ENCODE measurements around the gene DYNLRB2.

DYNLRB2 gene

DNA sequence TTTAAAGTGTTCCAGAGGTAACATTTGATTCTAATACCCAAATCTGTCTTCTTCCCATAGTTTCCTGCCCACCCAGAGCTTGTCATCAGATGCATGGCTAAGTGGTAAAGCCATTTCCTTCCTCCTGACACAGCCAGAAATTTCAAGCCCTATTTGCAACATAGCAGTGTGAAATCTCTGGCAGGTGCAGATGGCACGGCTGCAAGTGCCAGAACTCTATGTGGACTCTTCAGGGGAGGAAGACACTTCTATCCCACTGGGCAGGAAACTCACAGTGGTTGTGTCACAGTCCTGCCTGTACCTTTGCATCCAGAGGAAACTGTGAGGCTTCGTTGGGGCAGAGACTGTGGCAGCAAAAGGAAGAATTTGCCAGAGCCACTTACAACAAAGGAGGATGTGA lies 13.2 kb downstream of the DYNLRB2 start:
- DNase-seq, result no peak

DNA sequence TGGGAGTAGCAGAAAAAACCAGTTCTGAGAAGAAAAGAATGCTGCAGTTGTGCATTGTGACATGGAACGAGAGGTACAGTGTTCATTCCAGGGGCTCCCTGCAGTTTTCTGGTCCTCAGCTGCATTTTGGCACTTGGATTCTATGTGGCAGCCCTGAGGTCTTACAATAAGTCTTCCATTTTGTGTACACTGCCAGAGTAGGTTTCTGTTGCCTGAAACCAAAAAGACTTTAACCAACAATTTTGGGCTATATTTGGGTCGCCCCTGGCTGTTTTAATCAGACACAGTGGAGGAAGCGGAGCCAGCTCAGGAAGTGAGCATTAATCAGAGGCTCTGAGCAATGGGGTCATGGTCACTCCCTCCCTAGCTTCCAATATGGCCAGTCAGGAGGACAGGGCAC lies 15.7 kb downstream of the DYNLRB2 start:
- no peak for DNase-seq

DNA sequence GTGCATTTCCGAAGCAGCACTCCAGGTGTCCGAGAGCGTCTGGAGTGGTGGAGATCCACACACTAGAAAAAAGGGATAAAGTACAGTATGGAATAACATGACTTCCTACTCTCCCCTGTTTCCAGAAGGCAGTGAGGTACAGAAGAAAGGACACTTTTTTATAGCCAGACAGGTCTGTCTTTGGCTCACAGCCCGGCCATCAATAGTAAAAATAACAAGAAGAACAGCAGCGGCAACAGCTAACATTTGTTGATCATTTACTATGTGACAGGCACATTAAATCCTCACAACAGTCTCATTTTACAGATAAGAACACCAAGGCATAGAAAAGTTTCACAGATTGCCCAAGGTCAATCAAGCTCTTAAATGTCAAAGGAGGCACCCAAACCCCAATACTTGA lies 16.2 kb downstream of the DYNLRB2 start:
- DNase-seq, result no peak

DNA sequence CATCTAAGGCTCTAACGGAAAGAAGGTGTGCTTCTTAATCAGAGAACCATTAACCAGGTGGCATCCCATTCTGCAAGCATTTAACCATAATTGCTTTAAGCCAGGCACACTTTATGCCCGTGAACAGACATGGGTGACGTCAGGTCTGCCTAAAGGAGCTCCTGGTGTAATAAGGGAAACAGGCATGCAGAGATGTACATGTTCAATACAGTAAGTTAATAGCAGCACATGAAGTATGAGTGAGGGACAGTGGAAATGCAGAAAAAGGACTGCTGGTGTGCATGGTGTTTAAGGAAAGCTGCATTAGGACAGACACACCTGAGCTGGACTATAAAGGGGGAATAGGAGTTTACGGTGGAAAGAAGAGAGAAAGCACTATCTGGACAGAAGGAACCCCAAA lies 18.6 kb downstream of the DYNLRB2 start:
- DNase-seq, result no peak

DNA sequence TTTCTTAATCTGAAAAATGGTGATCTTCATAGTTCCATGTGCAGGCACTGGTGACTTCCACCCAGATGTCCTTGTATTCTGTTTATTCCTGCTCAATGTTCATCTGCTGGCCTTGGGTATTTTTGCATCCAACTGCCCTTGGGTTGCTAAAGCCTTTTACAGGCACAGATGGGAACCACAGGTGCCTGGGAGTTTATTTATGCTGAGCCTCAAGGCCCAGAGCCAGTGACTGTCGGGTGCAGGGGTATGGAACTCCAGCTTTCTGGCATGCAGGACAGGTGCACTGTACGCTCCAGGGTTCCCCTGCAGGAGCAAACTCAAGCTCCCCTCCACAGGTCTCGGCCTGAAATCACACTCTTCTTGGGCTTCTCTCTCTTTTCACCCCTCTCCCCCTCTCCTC lies 22.3 kb downstream of the DYNLRB2 start:
- no peak for DNase-seq

DNA sequence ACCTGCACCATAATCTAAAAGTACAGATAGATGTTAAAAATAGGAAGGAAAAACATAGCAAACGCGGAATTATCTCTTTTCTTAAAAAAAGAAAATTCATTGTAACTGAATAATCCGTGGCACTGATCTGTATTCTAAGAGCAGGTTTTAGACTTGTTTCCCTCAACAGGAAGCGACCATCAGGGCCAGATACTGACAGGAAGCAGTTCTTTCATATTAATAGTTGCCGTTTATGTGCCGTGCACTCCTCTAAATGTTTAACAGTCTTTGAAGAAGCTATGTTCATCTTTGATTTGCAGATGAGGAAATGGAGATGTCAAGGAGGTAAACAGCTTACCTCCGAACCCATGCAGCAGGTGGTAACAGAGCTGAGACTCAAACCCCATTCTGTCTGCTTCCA lies 23.6 kb downstream of the DYNLRB2 start:
- DNase-seq, result no peak

DNA sequence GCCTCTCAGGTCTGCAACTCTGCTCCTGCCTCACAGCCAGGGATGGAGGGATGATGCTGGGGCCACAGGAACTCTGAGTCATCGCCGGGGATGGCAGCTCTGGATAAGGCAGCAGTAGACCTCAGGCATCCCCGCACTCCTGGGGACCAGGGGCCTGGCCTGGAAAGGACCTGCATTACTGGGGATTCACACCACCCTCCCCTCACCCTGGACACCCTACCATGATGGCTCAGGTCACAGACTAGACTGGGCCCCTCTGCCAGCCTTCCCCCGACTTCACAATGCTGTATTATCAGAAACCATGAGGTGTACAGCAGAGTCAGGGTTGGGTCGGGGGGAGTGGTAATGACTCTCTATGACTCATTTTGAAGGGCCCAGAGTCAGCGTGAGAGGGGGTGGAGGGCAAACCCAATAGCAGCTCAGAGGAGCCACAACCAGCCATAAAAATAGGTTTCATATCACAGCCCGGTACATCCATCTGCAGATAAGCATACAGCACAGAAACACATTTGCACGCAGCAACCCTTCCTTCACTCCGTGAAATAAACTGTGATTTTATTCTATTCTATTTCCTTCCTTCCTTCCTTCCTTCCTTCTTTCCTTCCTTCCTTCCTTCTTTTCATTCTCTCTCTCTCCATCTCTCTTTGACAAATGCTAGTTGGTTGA lies 28.8 kb downstream of the DYNLRB2 start:
- DNase-seq, result no peak

DNA sequence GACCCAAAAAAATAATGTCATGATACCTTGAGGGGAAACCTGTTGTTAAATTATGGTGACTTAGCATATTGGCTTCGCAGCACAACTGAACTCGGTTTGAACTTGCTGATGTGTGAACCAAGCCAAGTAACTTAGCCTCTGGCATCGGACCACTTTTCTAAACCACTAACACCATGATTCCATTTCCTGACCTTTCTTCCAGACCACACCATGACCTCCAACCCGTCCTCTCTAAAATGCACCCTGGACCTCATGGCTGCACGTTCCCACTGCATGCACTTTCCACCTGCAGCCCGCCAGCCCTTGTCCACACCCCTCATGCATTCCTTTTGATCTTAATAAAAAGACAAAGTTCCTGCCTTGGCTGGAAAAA lies 29.3 kb downstream of the DYNLRB2 start:
- no peak for DNase-seq

DNA sequence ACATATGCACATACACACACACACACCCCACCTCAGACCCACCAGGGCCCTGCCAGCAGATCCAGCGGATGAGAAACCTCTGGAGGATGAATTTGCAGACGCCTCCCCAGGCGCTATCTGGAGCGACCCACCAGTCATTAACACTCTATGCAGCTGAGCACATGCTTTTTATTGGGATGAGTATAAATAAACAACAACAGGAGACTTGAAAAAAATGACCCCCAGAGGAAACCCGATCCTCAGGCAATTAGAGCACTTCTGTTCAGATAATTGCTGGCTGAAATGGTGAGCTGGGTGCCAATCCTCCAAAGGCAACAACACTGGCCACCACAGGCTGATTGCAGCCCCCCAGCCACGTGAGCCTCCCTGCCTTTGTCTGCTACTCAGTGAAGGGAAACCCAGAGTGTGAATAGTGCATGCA lies 32.9 kb downstream of the DYNLRB2 start:
- DNase-seq, result no peak

DNA sequence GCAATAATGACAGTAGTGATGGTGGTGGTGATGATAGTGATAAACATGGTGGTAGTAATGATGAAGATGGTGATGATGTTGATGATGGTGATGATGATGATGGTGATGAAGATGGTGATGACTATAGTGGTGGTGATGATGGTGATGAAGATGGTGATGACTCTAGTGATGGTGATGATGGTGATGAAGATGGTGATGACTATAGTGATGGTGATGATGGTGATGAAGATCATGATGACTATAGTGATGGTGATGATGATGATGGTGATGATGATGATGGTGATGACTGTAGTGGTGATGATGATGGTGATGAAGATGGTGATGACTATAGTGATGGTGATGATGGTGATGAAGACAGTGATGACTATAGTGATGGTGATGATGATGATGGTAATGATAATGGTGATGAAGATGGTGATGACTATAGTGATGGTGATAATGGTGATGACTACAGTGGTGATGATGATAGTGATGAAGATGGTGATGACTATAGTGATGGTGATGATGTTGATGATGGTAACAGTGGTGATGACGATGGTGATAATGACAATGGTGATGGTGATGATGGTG lies 35.6 kb downstream of the DYNLRB2 start:
- no peak for DNase-seq

DNA sequence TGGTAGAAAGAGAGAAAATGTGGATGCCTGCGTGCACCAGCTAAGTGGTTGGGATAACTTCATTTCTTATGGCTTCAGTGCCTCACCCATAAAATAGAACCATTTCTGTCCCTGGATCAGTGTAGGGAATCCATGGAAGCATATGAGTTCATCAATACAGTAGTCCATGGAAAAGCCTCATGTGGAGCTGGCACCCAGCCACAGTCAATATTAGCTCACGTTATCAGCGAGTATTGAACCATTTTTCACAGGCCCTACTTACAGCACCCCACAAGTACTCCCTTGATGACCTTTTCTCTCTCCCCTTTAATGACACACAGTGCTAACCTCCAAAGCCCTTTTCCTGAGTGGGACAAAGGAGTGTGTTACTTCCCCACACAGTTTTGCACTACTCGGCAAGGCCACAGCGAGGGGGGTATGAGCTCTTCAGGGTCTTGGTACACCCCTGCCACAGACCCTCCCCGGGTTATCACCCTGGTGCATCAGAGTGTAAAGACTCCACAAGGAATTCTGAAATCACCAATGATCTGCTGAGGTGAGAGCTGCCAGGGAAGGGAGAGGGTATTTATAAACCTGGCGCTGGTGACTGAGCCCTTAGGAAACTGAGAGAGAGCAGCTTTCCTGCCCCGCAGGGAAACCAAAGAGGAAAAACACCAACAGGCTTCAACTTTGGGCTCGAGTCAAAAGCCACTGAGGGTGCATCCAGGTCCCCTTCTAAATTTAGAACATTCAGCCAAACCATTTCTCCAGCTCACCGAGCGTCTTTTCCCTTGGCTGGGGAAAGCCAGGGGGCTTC lies 36.9 kb downstream of the DYNLRB2 start:
- no peak for DNase-seq

DNA sequence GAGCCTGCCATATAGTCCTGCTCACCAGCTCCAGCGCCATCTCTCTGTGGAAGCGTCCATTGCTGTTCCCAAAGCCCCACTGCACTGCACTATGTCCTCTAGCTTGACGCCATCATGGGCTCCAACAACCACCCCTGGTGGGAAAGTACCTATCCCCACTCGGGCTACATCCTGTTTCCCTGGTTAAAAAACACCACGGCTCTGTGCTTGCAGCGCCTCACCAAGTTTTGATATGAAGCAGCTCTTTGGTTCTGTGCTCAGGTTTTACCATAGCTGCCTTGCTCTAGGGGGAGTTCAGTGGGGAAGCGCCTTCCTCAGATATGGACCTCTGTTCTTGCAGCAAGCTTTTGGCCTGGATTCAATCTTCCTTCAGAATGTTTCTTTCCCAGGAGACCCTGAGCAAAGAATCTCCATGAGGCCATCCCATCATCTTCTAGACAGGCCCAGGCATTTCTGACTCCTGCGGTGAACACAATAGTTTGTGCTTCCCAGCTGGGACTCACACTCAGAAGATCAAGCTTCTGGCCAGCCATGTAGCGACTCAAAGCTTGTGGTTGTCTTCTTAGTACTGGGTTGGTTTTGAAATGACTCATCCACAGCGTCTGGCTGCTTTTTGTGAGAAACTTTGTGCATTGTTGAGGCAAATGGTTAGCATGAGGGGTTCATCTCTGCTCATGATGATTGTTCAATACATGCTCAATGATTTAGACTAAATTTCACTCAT lies 39.5 kb downstream of the DYNLRB2 start:
- no peak for DNase-seq

DNA sequence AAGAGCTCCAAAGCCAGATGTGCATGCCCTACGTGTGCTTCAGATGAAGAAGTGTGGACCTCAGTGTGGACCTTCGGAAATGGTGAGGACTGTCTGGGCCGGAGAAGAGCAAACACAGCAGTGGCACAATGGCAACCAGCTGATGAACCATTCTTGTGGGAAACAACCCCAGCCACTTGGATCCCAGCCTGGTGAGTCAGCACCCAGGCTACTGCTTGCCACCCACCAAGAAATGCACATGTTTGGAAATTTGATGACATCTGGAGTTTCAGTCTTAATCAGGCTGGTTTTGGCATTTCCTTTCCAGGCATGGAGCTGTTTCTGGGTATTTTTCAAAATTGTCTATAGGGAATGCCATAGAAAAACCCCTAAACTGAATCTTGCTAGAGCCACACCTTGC lies 42.7 kb downstream of the DYNLRB2 start:
- DNase-seq, result no peak

DNA sequence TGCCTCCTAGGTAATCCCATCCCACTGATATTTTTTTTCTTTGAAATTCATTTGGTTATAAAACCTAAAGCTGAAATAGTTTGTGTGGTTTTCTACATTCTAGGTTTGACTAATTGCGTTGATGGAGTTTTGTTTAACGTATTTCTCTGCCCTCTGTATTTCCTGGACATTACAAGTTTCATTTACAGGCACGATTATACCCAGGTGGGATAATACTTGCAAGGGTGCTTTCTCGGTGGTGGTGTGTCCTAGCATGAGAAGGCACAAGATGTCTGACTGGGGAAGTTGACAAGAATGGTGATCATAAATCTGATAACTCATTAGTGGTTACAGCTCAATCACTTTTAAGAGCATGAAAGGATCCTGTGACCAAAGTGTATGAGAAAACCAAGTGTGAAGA lies 45.0 kb downstream of the DYNLRB2 start:
- DNase-seq, result no peak

DNA sequence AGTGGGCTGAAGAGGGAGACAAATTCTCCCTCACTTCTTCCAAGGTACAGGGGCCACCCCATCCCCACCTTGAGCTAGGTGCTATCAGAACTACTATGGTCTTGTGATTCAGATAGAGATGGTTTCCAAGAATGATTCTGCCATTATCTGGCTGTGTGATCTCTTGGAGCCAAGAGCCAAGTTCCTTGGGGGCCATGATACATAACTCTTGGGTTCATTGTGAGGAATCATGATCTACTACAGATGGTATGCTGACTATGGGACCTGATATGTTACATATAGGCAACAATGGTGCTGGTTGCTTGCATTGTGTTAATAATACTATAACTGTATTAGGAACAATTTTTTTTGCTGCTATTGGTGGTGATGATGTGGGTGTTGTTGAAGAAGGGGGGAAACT lies 45.7 kb downstream of the DYNLRB2 start:
- no peak for DNase-seq

DNA sequence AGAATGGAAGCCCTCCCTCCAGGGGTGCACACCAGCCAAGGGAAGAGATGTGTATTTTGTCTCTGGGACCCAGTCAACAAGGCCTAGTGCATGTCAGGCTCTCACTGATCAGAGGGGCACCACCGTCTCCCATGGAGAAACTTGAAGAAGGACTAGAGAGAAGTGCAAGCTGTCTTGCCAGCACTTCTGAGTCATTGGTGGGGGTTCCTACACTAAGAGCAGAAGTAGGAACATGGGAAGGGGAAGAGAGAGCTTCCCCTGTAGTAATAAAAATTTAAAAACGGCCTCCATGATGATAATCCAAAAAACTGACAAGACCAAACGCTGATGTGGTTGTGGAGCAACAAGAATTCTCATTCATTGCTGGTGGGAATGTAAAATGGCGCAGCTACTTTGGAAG lies 46.3 kb downstream of the DYNLRB2 start:
- DNase-seq, result no peak

DNA sequence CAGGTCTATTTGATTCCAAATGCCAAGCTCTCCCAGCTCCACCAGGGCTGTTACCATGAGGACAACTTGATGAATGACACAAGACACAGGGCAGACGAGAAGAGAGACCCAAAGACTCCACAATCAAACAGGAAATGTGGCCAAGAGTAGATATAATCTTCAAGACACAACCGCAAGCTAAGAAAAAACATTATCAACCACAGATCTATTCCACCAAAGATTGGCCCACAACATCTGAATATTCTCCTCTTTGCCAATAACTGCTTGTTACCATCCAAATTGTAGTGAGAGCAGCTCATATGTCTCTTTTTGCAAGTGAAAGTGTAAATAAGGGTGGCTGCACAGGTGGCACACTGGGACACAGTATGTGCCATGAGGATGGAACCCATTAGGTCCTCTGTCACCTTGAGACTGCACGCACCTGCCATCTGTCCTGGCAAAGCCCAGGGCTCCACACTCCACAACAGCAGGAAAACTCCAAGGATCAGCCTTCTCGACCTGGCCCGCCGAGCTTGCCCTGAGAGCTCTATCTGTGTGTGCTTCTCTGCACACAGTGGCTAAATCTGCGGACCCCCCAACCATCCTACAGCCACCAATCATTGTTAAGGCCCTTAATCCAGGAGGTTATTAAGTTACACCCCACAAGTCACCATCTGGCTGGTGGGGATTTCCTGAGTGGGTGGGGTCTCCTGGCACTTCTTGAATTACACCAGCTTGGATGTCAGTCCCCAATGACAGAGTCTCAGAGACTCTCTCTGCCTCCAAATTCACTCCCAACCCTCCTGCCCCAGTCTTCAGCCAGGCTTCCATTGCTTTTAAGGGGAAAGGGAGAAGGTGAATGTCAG lies 50.5 kb downstream of the DYNLRB2 start:
- DNase-seq, result no peak

DNA sequence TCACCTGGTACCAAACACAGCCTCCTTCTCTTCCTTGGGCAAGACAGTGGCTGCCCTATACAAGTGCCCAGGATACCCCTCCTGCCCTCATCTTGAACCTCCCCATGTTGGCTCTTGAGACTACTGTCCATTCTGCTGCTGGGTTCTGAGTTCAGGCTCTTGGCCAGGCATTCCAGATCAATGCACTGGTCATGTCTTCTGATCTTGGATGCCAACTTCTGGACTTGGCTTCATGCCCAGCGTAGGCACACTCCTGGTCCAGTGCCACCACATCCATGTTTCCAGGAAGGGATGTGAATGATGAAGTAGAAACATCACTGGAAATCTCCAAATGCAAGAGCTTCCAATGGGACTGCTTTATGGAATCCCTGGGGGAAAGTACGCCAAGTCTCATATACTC lies 51.5 kb downstream of the DYNLRB2 start:
- DNase-seq, result no peak

DNA sequence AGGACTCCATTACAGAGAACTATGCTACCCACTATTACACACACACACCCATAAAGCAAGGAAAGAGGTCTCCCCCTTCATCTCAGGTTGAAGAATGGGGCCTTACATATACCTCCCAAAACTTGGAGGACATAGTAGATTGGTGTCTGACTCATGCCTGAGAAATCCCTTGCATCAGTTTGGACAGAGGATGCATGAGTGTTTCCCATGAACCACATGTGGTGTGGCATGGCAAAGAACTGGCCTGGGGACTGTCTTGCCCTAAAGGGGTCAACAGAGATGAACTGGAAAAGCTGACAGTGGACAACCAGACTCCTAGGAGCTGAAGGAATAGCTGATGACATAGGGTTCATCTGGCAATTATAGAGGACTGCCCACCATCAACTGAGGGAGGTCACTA lies 54.0 kb downstream of the DYNLRB2 start:
- no peak for DNase-seq

DNA sequence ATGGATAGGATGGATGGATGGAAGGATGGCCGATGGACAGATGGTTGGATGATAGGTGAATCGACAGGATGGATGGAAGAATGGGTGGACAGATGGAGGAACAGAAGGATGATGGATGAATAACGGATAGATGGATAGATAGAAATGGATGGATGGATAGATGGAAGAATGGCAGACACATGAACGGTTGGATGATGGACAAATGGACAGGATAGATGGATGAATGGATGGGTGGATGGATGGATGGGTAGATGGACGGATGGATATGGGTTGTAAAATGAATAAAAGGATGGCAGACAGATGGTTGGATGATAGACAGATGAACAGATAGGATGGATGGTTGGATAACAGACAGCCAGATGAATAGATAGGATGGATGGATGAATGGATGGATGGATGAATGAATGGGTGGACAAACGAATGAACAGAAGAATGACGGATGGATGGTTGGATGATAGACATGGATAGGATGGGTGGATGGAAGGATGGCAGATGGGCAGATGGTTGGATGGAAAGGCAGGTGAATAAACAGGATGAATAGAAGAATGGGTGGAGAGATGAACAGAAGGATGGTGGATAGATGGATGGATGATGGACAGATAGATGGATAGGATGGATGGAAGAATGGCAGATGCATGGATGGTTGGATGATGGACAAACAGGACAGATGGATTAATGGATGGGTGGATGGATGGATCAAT lies 55.9 kb downstream of the DYNLRB2 start:
- no peak for DNase-seq

DNA sequence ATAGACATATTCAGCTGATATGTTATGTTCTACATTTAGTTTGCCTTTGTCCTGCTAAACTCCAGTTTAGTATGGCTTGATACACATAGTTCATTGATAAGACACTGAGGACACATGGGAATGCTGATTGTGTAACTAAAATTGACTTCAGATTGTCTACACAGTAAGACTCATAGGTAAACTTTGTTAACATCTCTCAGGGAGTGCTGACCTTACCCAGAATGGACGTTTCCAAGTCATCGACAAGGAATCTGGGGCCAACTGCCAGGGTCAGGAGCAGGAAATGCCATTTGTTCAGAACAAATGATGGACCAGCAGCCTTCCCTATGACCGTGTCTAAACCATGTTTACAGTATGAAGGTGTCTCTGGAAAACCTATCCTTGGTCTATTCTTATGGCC lies 58.7 kb downstream of the DYNLRB2 start:
- no peak for DNase-seq

All from NCI-H526 (cell line).